Measurements from ENCODE around the gene BPIFA3.
A peak's percentile ranks its signal among the peaks of the same experiment; 100 is the strongest.

BPIFA3 gene

GRCh38 chr20:33261465-33261864 lies 44.3 kb downstream of the BPIFA3 start:
- Histone ChIP-seq H2BK15ac (ENCODE audit: low read depth, poor library complexity, severe bottlenecking) (no peak overlapping the region), H3K36me3 (ENCODE audit: control insufficient read depth in 1 of 2, insufficient read depth in 2 of 2, low read depth in 1 of 2, low read length in 2 of 2) (no peaks in the 10 kb centered on the region), H3K4ac (ENCODE audit: low read depth in 1 of 2, low read length in 2 of 2) (no peak overlapping the region), H2AK5ac (ENCODE audit: low read length, severe bottlenecking) (no peak overlapping the region), H2BK12ac (ENCODE audit: low read length in 2 of 2) (no peak overlapping the region), H3K4me2 (ENCODE audit: low read length, poor library complexity, severe bottlenecking) (no peak overlapping the region), H3K79me1 (replicated peaks; ENCODE audit: low read length, poor library complexity, severe bottlenecking) (no peaks in the 10 kb centered on the region), H2BK5ac (ENCODE audit: low read depth, low read length, poor library complexity, severe bottlenecking) (no peak overlapping the region), H3K4me3 (ENCODE audit: insufficient read depth in 1 of 2, low read depth in 1 of 2, low read length in 2 of 2) (no peak overlapping the region), H3K23ac (ENCODE audit: low read length in 2 of 2) (no peak overlapping the region), H3K9ac (ENCODE audit: low read length) (peak overlapping the region; percentile 71), H3K27me3 (ENCODE audit: control insufficient read depth in 1 of 2, insufficient read depth in 1 of 2, low read length in 2 of 2) (peaks cover 5 to 21% of the 10 kb centered on the region in 2 experiments), H3K4me1 (ENCODE audit: control insufficient read depth, insufficient read depth, low read depth, low read length) (no peaks in the 10 kb centered on the region), H3K18ac (ENCODE audit: low read depth in 1 of 2, low read length in 2 of 2) (no peak overlapping the region), H4K91ac (ENCODE audit: low read length) (no peak overlapping the region), H3K14ac (ENCODE audit: low read length in 2 of 2) (no peak overlapping the region), H2BK120ac (ENCODE audit: low read depth, low read length) (no peak overlapping the region), H3K9me3 (ENCODE audit: control insufficient read depth, low read length) (no peaks in the 10 kb centered on the region), H4K8ac (ENCODE audit: low read length) (no peak overlapping the region), H2AFZ (ENCODE audit: low read depth, low read length) (no peak overlapping the region), H3K27ac (ENCODE audit: low read length, poor library complexity, severe bottlenecking) (no peak overlapping the region)
- 67% methylated on average over 3 of the region's 4 CpGs for WGBS
- DNase-seq, result no peak

GRCh38 chr20:33262658-33263065 lies 45.5 kb downstream of the BPIFA3 start:
- Histone ChIP-seq H2AK5ac (ENCODE audit: low read length, severe bottlenecking) (no peak overlapping the region), H3K9me3 (ENCODE audit: control insufficient read depth, low read length) (no peaks in the 10 kb centered on the region), H3K4ac (ENCODE audit: low read depth in 1 of 2, low read length in 2 of 2) (no peak overlapping the region), H3K4me1 (ENCODE audit: control insufficient read depth, insufficient read depth, low read depth, low read length) (no peaks in the 10 kb centered on the region), H3K4me3 (ENCODE audit: insufficient read depth in 1 of 2, low read depth in 1 of 2, low read length in 2 of 2) (peak overlapping the region in 1 of 2 experiments; percentile 51), H3K36me3 (ENCODE audit: control insufficient read depth in 1 of 2, insufficient read depth in 2 of 2, low read depth in 1 of 2, low read length in 2 of 2) (no peaks in the 10 kb centered on the region), H3K23ac (ENCODE audit: low read length in 2 of 2) (no peak overlapping the region), H2BK120ac (ENCODE audit: low read depth, low read length) (no peak overlapping the region), H4K8ac (ENCODE audit: low read length) (no peak overlapping the region), H2AFZ (ENCODE audit: low read depth, low read length) (no peak overlapping the region), H3K18ac (ENCODE audit: low read depth in 1 of 2, low read length in 2 of 2) (no peak overlapping the region), H2BK15ac (ENCODE audit: low read depth, poor library complexity, severe bottlenecking) (no peak overlapping the region), H3K9ac (ENCODE audit: low read length) (peak overlapping the region; percentile 71), H3K27ac (ENCODE audit: low read length, poor library complexity, severe bottlenecking) (no peak overlapping the region), H3K14ac (ENCODE audit: low read length in 2 of 2) (no peak overlapping the region), H3K79me1 (replicated peaks; ENCODE audit: low read length, poor library complexity, severe bottlenecking) (no peaks in the 10 kb centered on the region), H3K4me2 (ENCODE audit: low read length, poor library complexity, severe bottlenecking) (no peak overlapping the region), H3K27me3 (ENCODE audit: control insufficient read depth in 1 of 2, insufficient read depth in 1 of 2, low read length in 2 of 2) (peaks cover 17 to 25% of the 10 kb centered on the region in 2 experiments), H4K91ac (ENCODE audit: low read length) (no peak overlapping the region), H2BK12ac (ENCODE audit: low read length in 2 of 2) (no peak overlapping the region), H2BK5ac (ENCODE audit: low read depth, low read length, poor library complexity, severe bottlenecking) (no peak overlapping the region)
- WGBS, result 43% methylated on average over 5 of the region's 5 CpGs
- peak; percentile 60 for DNase-seq

- Histone ChIP-seq H3K27me3 (ENCODE audit: control insufficient read depth in 1 of 2, insufficient read depth in 1 of 2, low read length in 2 of 2) (peaks cover 25 to 28% of the 10 kb centered on the region in 2 experiments), H2AK5ac (ENCODE audit: low read length, severe bottlenecking) (no peak overlapping the region), H3K4me1 (ENCODE audit: control insufficient read depth, insufficient read depth, low read depth, low read length) (no peaks in the 10 kb centered on the region), H3K23ac (ENCODE audit: low read length in 2 of 2) (no peak overlapping the region), H4K8ac (ENCODE audit: low read length) (no peak overlapping the region), H3K9ac (ENCODE audit: low read length) (peak overlapping the region; percentile 7), H2AFZ (ENCODE audit: low read depth, low read length) (no peak overlapping the region), H4K91ac (ENCODE audit: low read length) (no peak overlapping the region), H3K4ac (ENCODE audit: low read depth in 1 of 2, low read length in 2 of 2) (no peak overlapping the region), H3K9me3 (ENCODE audit: control insufficient read depth, low read length) (no peaks in the 10 kb centered on the region), H3K4me3 (ENCODE audit: insufficient read depth in 1 of 2, low read depth in 1 of 2, low read length in 2 of 2) (no peak overlapping the region), H3K79me1 (replicated peaks; ENCODE audit: low read length, poor library complexity, severe bottlenecking) (no peaks in the 10 kb centered on the region), H2BK15ac (ENCODE audit: low read depth, poor library complexity, severe bottlenecking) (no peak overlapping the region), H2BK12ac (ENCODE audit: low read length in 2 of 2) (no peak overlapping the region), H3K36me3 (ENCODE audit: control insufficient read depth in 1 of 2, insufficient read depth in 2 of 2, low read depth in 1 of 2, low read length in 2 of 2) (no peaks in the 10 kb centered on the region), H3K27ac (ENCODE audit: low read length, poor library complexity, severe bottlenecking) (no peak overlapping the region), H3K14ac (ENCODE audit: low read length in 2 of 2) (no peak overlapping the region), H2BK5ac (ENCODE audit: low read depth, low read length, poor library complexity, severe bottlenecking) (no peak overlapping the region), H3K18ac (ENCODE audit: low read depth in 1 of 2, low read length in 2 of 2) (no peak overlapping the region), H2BK120ac (ENCODE audit: low read depth, low read length) (no peak overlapping the region), H3K4me2 (ENCODE audit: low read length, poor library complexity, severe bottlenecking) (no peak overlapping the region)
- no peak for DNase-seq
- 81% methylated on average over 5 of the region's 5 CpGs for WGBS
Observed at GRCh38 chr20:33263784-33264183, 46.6 kb downstream of the BPIFA3 start.

GRCh38 chr20:33267701-33268100 lies 50.5 kb downstream of the BPIFA3 start:
- H2AFZ ChIP-seq (ENCODE audit: low read depth, low read length), result no peak overlapping the region
- 79% methylated on average over 3 of the region's 3 CpGs for WGBS
- H3K27me3 ChIP-seq (ENCODE audit: control insufficient read depth in 1 of 2, insufficient read depth in 1 of 2, low read length in 2 of 2), result peaks cover 34 to 50% of the 10 kb centered on the region in 2 experiments
- no peak overlapping the region for H3K4ac ChIP-seq (ENCODE audit: low read depth in 1 of 2, low read length in 2 of 2)
- H3K9ac ChIP-seq (ENCODE audit: low read length), result no peak overlapping the region
- H3K18ac ChIP-seq (ENCODE audit: low read depth in 1 of 2, low read length in 2 of 2), result no peak overlapping the region
- no peaks in the 10 kb centered on the region for H3K79me1 ChIP-seq (replicated peaks; ENCODE audit: low read length, poor library complexity, severe bottlenecking)
- H3K14ac ChIP-seq (ENCODE audit: low read length in 2 of 2), result no peak overlapping the region
- no peaks in the 10 kb centered on the region for H3K4me1 ChIP-seq (ENCODE audit: control insufficient read depth, insufficient read depth, low read depth, low read length)
- no peak for DNase-seq
- H4K8ac ChIP-seq (ENCODE audit: low read length), result no peak overlapping the region
- no peaks in the 10 kb centered on the region for H3K36me3 ChIP-seq (ENCODE audit: control insufficient read depth in 1 of 2, insufficient read depth in 2 of 2, low read depth in 1 of 2, low read length in 2 of 2)
- H3K23ac ChIP-seq (ENCODE audit: low read length in 2 of 2), result no peak overlapping the region
- no peak overlapping the region for H3K4me3 ChIP-seq (ENCODE audit: insufficient read depth in 1 of 2, low read depth in 1 of 2, low read length in 2 of 2)
- H2BK12ac ChIP-seq (ENCODE audit: low read length in 2 of 2), result no peak overlapping the region
- no peak overlapping the region for H3K27ac ChIP-seq (ENCODE audit: low read length, poor library complexity, severe bottlenecking)
- no peak overlapping the region for H2BK15ac ChIP-seq (ENCODE audit: low read depth, poor library complexity, severe bottlenecking)
- H3K9me3 ChIP-seq (ENCODE audit: control insufficient read depth, low read length), result no peaks in the 10 kb centered on the region
- no peak overlapping the region for H4K91ac ChIP-seq (ENCODE audit: low read length)
- no peak overlapping the region for H3K4me2 ChIP-seq (ENCODE audit: low read length, poor library complexity, severe bottlenecking)
- no peak overlapping the region for H2BK120ac ChIP-seq (ENCODE audit: low read depth, low read length)
- H2BK5ac ChIP-seq (ENCODE audit: low read depth, low read length, poor library complexity, severe bottlenecking), result no peak overlapping the region
- H2AK5ac ChIP-seq (ENCODE audit: low read length, severe bottlenecking), result no peak overlapping the region

All from mesenchymal stem cell (in vitro differentiated cells and primary cell).